ENCODE data around the gene LIAS. TPM values are rescaled to one million over a fixed set of nuclear protein-coding genes. Genes with fewer than 3 reads are reported as not detected.

Gene LIAS
- total and polyA plus RNA-seq, 2 of the 13 experiments (the other 11 are each of a cell fraction or from before 2014, with no cell fraction given), result 16.0 to 16.6 TPM

DNA sequence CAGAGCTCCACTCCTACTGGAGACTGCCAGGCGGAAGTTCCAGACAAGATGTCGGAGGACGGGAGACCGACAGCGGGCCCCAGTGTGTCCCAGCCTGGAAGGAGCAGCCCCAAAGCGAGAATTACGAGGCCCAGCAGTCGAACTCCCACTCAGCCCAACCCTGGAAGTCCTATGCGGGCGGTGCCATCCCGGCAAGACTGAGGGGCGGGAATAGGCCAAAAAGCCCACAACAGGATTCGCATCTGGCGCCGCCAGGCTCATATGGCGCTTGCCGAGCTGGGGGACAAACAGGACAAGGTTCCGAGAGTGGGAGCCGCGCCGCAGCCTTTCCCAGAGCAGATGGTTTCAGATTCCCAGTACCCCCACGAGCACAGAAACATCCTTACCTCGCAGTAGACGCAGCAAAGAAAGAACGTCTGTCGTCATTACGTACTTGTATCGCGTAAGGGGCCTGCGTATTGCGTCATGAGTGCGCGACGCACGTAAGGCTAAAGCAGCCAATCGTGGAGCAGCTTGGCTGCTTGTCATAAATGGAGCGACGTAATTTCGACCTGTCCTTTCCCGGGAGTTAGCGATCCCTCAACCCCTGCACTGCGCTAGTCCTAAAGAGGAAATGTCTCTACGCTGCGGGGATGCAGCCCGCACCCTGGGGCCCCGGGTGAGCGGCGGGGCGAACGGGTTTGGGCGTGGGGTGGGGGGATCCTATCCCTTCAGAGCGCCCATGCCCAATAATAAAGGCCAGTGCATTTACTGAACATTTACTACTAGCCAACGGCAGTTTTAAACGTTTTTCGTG is at the start of gene LIAS, which contains the start of gene RPL9 (continued):
- TF ChIP-seq GABPB1 (CRISPR knock-in tag; IDR thresholded peaks at IDR 0.05) (peak; percentile 73), RBFOX2 (IDR thresholded peaks at IDR 0.05; ENCODE audit: low read depth, low read length) (peak; percentile 86), ZNF260 (CRISPR knock-in tag; IDR thresholded peaks at IDR 0.05; ENCODE audit: borderline replicate concordance, low read depth) (no peak), ZFP36L1 (CRISPR knock-in tag; IDR thresholded peaks at IDR 0.05) (0 out of 2 replicates have a peak, but pooled peaks have one; percentile 59), SRSF1 (optimal IDR thresholded peaks at IDR 0.05; ENCODE audit: low read depth, low read length) (no peak), ZKSCAN8 (CRISPR knock-in tag; IDR thresholded peaks at IDR 0.05; ENCODE audit: borderline replicate concordance) (no peak), ZNF777 (CRISPR knock-in tag; IDR thresholded peaks at IDR 0.05) (no peak), SP1 (IDR thresholded peaks at IDR 0.05) (no peak), SP1 (CRISPR knock-in tag; IDR thresholded peaks at IDR 0.05) (peak; percentile 84), IKZF1 (IDR thresholded peaks at IDR 0.05) (no peak), POLR2AphosphoS2 (IDR thresholded peaks at IDR 0.05; ENCODE audit: low read depth, low read length) (peak; percentile 89; the same call in 1 of the 2 replicates), PLRG1 (conservative IDR thresholded peaks at IDR 0.05) (no peak), ZNF136 (CRISPR knock-in tag; IDR thresholded peaks at IDR 0.05; ENCODE audit: low read depth) (no peak)
- TF ChIP-seq, protein P1, sequence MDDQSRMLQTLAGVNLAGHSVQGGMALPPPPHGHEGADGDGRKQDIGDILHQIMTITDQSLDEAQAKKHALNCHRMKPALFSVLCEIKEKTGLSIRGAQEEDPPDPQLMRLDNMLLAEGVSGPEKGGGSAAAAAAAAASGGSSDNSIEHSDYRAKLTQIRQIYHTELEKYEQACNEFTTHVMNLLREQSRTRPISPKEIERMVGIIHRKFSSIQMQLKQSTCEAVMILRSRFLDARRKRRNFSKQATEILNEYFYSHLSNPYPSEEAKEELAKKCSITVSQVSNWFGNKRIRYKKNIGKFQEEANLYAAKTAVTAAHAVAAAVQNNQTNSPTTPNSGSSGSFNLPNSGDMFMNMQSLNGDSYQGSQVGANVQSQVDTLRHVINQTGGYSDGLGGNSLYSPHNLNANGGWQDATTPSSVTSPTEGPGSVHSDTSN (CRISPR knock-in tag; IDR thresholded peaks at IDR 0.05; ENCODE audit: borderline replicate concordance), result no peak
- TF ChIP-seq, protein P2, sequence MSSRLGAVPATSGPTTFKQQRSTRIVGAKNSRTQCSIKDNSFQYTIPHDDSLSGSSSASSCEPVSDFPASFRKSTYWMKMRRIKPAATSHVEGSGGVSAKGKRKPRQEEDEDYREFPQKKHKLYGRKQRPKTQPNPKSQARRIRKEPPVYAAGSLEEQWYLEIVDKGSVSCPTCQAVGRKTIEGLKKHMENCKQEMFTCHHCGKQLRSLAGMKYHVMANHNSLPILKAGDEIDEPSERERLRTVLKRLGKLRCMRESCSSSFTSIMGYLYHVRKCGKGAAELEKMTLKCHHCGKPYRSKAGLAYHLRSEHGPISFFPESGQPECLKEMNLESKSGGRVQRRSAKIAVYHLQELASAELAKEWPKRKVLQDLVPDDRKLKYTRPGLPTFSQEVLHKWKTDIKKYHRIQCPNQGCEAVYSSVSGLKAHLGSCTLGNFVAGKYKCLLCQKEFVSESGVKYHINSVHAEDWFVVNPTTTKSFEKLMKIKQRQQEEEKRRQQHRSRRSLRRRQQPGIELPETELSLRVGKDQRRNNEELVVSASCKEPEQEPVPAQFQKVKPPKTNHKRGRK (CRISPR knock-in tag; IDR thresholded peaks at IDR 0.05), result no peak
- TF ChIP-seq, protein P3, sequence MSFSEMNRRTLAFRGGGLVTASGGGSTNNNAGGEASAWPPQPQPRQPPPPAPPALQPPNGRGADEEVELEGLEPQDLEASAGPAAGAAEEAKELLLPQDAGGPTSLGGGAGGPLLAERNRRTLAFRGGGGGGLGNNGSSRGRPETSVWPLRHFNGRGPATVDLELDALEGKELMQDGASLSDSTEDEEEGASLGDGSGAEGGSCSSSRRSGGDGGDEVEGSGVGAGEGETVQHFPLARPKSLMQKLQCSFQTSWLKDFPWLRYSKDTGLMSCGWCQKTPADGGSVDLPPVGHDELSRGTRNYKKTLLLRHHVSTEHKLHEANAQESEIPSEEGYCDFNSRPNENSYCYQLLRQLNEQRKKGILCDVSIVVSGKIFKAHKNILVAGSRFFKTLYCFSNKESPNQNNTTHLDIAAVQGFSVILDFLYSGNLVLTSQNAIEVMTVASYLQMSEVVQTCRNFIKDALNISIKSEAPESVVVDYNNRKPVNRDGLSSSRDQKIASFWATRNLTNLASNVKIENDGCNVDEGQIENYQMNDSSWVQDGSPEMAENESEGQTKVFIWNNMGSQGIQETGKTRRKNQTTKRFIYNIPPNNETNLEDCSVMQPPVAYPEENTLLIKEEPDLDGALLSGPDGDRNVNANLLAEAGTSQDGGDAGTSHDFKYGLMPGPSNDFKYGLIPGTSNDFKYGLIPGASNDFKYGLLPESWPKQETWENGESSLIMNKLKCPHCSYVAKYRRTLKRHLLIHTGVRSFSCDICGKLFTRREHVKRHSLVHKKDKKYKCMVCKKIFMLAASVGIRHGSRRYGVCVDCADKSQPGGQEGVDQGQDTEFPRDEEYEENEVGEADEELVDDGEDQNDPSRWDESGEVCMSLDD (CRISPR knock-in tag; IDR thresholded peaks at IDR 0.05; ENCODE audit: borderline replicate concordance), result peak; percentile 78; the same call in 1 of the 2 replicates
- TF ChIP-seq, protein P4, sequence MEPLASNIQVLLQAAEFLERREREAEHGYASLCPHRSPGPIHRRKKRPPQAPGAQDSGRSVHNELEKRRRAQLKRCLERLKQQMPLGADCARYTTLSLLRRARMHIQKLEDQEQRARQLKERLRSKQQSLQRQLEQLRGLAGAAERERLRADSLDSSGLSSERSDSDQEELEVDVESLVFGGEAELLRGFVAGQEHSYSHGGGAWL (CRISPR knock-in tag; IDR thresholded peaks at IDR 0.05), result peak; percentile 82; the same call in 1 of the 2 replicates
- TF ChIP-seq, protein P5, sequence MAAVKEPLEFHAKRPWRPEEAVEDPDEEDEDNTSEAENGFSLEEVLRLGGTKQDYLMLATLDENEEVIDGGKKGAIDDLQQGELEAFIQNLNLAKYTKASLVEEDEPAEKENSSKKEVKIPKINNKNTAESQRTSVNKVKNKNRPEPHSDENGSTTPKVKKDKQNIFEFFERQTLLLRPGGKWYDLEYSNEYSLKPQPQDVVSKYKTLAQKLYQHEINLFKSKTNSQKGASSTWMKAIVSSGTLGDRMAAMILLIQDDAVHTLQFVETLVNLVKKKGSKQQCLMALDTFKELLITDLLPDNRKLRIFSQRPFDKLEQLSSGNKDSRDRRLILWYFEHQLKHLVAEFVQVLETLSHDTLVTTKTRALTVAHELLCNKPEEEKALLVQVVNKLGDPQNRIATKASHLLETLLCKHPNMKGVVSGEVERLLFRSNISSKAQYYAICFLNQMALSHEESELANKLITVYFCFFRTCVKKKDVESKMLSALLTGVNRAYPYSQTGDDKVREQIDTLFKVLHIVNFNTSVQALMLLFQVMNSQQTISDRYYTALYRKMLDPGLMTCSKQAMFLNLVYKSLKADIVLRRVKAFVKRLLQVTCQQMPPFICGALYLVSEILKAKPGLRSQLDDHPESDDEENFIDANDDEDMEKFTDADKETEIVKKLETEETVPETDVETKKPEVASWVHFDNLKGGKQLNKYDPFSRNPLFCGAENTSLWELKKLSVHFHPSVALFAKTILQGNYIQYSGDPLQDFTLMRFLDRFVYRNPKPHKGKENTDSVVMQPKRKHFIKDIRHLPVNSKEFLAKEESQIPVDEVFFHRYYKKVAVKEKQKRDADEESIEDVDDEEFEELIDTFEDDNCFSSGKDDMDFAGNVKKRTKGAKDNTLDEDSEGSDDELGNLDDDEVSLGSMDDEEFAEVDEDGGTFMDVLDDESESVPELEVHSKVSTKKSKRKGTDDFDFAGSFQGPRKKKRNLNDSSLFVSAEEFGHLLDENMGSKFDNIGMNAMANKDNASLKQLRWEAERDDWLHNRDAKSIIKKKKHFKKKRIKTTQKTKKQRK (IDR thresholded peaks at IDR 0.05; ENCODE audit: low read length), result no peak
- TF ChIP-seq, protein P6, sequence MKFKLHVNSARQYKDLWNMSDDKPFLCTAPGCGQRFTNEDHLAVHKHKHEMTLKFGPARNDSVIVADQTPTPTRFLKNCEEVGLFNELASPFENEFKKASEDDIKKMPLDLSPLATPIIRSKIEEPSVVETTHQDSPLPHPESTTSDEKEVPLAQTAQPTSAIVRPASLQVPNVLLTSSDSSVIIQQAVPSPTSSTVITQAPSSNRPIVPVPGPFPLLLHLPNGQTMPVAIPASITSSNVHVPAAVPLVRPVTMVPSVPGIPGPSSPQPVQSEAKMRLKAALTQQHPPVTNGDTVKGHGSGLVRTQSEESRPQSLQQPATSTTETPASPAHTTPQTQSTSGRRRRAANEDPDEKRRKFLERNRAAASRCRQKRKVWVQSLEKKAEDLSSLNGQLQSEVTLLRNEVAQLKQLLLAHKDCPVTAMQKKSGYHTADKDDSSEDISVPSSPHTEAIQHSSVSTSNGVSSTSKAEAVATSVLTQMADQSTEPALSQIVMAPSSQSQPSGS (CRISPR knock-in tag; IDR thresholded peaks at IDR 0.05), result peak; percentile 98

All from HepG2 (cell line).